ENCODE results near the gene ENDOG.
"Not testable (repeated sequence)": the region's sequence is repeated elsewhere in the genome, so short reads cannot be mapped to it uniquely, and the experiment has no call there.

DNA sequence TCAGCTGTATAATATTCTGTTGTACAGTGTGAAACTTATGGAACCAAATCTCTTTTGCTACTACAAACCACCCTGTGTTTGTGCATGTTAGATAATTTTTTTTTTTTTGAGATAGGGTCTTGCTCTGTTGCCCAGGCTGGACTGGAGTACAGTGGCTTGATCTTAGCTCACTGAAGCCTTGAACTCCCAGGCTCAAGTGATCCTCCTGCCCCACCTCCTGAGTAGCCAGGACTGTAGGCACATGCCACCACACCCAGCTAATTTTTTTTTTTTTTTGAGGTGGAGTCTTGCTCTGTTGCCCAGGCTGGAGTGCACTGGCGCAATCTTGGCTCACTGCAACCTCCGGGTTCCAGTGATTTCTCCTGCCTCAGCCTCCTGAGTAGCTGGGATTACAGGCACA is 23.3 kb upstream of the ENDOG start:
- TF ChIP-seq CTCF (IDR thresholded peaks at IDR 0.05; ENCODE audit: low read length); EZH2 (optimal IDR thresholded peaks at IDR 0.05; ENCODE audit: low read depth, low read length); EZH2phosphoT487 (IDR thresholded peaks at IDR 0.05; ENCODE audit: low read length): not testable (repeated sequence)
